KOPT-K1 (cell line): ENCODE data around the gene LYSMD2.

Experiments used
- H3K27ac ChIP-seq: fragments of 200-600 bp; sonication (generic); 2 replicates; pipeline ENCODE4 v1.5.1; 2016; ENCODE audit warnings: antibody characterized with exemption, mild to moderate bottlenecking, low read depth, low read length; ENCODE audit not compliant: poor library complexity, severe bottlenecking
- H3K36me3 ChIP-seq: fragments of 200-600 bp; sonication (generic); 2 replicates; pipeline ENCODE4 v1.5.1; 2017; ENCODE audit warnings: antibody characterized with exemption, mild to moderate bottlenecking, low read length, moderate library complexity; ENCODE audit not compliant: insufficient read depth
- H3K9me3 ChIP-seq: fragments of 200-600 bp; sonication (generic); 2 replicates; pipeline ENCODE4 v1.5.1; 2017; ENCODE audit warnings: antibody characterized with exemption, low read length, mild to moderate bottlenecking; ENCODE audit not compliant: insufficient read depth, poor library complexity, severe bottlenecking

Gene LYSMD2

DNA sequence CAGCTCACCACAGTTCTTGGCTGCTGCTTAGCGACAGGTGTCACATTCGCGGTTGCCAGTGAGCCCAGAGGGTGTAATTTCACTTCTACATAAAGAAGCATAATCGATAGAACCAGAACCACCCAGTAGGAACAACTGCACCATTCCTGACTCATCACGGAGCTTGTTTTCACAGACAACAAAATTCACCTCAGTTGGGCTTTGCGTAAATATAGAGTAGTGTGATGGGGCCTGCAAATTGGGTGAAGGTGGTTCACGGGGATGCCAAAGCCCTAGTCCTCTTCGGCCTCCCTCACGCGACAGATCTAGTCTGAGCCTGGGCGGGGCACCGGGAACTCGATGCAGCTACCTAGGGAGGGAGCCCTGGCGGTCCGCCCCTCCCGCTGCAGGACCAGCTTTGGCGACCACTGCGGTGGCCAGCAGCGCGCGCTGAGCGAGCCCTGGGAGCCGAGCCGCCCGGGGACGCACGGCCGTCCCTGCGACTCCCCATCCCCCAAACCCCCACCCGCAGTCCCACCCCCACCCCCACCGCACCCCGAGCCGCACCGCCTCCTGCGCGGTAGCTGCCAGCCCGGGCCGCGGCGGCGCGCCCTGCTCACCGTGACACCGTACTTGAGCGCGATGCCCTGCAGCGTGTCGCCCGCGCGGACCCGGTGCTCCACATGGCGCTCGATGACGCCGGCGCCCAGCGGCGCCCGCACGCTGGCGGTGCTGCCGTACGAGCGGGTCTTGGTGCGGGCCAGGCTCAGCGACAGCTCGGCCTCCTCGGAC is 519 bp downstream of the LYSMD2 start:
- H3K27ac ChIP-seq: peak overlapping the region; percentile 83
- no peaks in the 10 kb centered on the region for H3K36me3 ChIP-seq
- no peaks in the 10 kb centered on the region for H3K9me3 ChIP-seq

- Histone ChIP-seq H3K9me3 (no peaks in the 10 kb centered on the region), H3K27ac (peak overlapping the region; percentile 83), H3K36me3 (no peaks in the 10 kb centered on the region)
Measured at GRCh38 chr15:51736069-51736468, 1.4 kb downstream of the LYSMD2 start.

DNA sequence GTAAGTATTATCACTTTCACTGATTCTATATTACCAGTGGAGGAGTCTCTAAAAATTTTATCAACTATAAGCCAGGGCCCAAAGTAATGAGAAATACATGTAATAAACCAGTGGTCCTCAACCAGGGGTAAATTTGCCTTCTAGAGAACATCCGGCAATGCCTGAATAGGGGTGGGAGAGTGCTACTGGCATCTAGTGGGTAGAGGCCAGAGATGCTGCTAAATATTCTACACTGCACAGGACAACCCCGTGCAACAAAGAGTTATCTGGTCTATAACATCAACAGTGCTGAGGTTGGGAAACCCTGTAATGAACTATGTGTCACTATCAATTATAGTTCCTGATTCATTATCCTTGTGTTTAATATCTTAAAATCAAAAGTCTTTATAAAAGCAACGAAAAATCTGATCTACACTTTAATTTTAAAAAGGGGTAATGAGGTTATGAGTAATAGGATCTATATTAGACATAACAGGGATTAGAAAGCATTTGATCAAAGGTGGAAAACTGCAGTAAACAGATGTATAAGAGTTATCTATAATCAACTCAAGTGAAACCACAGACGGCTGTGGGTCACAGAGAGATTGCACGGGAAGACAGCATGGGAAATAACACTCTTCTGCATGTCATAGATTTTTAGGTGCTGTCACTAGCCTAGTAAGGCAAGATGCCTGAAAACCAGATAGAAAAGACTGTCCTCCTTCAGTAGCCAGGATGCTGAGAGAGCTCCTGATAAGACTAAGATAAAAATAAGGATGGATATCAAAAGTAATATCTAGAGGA is 2.0 kb downstream of the LYSMD2 start:
- Histone ChIP-seq H3K9me3 (no peaks in the 10 kb centered on the region), H3K36me3 (0 out of 2 replicates have a peak, but pooled peaks cover 1% of the 10 kb centered on the region), H3K27ac (peak overlapping the region; percentile 83)

GRCh38 chr15:51732646-51733045 is 4.8 kb downstream of the LYSMD2 start:
- Histone ChIP-seq H3K9me3 (no peaks in the 10 kb centered on the region), H3K27ac (peak overlapping the region; percentile 93), H3K36me3 (0 out of 2 replicates have a peak, but pooled peaks cover 9% of the 10 kb centered on the region)

DNA sequence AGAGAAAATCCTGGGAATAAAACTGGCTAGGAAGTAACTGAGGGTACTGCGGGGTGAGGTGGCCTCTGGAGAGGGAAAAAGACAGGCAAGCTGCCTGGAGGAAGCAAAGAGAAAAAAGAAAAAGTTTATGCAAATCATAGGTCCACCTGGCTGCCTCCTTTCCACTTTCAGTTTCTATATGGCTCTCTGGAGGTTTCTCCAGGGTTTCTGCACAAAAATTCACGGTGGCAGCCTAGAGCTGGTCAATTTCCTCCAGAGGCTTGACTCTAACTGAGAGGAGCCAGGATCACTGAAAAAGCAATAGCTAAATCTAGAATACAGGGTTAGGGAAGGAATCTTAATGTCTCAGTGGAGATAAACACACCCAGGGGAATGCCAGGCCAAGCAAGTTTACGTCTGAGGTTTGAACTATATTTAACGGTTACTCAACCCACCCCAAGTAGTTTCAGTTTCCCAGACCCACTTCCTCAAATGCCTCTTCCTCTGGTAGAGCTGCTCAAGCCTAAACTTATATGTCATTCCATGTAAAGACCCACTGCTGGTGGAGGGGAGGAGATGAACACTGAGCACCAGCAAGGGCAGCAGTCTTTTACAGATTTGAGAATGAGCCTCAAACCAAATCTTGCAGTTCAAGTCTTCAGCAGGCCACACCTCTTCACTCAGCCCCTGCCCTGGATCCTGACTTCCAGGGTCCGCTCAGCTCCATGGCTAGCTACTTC is 5.7 kb downstream of the LYSMD2 start:
- Histone ChIP-seq H3K9me3 (no peaks in the 10 kb centered on the region), H3K27ac (peak overlapping the region; percentile 93), H3K36me3 (0 out of 2 replicates have a peak, but pooled peaks cover 9% of the 10 kb centered on the region)

DNA sequence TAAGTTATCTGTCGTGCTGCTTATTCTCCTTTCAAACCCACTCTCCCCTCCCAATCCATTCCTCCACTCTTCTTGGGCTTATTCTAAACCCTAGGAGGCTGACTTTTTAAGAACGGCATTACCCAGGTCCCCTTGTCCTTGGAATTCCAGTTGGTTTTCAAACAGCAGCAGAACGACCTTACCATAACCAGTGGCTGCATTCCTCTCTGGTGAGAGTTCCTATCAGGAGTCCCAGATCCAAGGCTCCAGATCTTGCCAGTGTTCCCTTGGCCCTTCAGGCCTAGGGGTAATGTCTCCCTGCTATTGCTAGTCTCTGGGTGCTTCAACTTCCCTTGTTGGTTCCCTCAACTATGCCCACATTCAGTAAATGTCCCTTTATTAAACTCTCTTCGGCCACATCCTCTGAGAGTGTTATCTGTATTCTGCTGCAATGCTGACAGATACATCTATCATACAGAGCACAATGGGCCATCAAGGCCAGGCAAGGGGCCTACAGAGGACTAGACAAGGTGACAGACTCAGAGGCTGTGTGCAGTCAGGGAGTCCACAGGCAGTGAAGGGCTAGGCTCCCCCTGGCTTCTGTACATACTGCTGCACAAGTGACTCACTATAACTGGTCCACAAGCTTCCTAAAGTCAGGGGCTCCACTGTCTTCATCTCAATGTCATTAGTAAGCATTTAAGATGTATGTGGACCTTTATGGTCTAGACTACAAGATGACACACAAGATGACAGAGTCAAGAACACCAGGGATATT is 10.1 kb downstream of the LYSMD2 start:
- Histone ChIP-seq H3K9me3 (no peaks in the 10 kb centered on the region), H3K36me3 (peaks cover 22% of the 10 kb centered on the region), H3K27ac (no peak overlapping the region)

DNA sequence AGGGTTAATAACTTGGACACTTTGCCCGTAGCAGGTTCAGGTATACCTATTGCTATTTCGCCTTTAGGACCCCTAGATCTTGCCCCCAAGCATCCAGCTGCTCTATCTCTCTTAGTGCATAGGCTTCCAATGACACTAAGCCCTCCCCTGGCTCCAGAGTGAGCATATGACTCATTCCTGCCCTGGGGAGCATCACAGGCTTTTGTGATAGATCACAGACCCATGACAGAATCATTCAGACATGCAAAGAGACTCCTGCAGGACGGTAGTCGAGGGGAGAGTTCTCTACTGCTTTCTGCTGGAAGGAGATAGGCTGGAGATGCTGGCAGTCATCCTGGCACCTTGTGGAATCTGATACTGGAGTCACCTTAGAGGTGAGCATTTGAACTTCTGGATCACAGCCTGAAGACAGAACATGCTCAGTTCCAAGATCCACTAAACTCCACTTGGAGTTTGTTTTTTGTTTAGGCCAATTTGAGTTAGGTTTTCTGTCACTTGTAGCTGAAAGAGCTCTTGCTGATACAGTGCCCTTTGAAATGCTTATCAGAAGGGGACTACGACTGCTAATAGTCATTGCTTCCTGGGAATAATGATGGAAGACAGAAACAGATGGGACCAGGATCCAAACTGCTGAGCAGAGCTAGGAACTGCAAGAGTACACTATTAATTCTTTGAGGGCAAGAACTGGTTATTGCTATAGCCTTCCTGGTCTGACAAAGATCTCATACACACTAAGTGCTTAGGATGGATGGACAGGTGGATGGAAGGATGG is 11.0 kb downstream of the LYSMD2 start:
- Histone ChIP-seq H3K27ac (no peak overlapping the region), H3K36me3 (peaks cover 31% of the 10 kb centered on the region), H3K9me3 (no peaks in the 10 kb centered on the region)

DNA sequence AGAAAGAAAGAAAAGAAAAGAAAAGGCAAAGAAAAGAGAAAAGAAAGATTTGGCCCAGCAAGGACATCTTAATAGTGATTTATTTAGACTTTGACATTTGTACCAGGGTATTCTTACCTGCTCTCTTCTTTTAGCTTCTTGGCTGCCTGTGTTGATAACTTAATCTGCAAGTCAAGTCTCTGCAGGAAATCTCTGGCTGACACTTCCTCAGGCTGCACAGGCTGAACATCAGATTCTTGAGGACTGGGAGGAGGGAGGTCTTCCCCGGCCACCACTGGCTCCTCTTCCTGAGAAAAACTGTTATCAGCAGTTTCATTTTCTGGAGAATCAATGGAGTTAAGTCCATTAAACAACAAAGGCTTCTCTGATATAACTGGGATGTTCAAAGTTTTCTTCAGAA is 12.8 kb downstream of the LYSMD2 start:
- Histone ChIP-seq H3K36me3 (peaks cover 33% of the 10 kb centered on the region), H3K9me3 (no peaks in the 10 kb centered on the region), H3K27ac (no peak overlapping the region)

GRCh38 chr15:51724199-51724598 is 13.3 kb downstream of the LYSMD2 start:
- no peaks in the 10 kb centered on the region for H3K9me3 ChIP-seq
- no peak overlapping the region for H3K27ac ChIP-seq

GRCh38 chr15:51721199-51721960 is 16.1 kb downstream of the LYSMD2 start:
- Histone ChIP-seq H3K27ac (no peak overlapping the region), H3K9me3 (no peaks in the 10 kb centered on the region), H3K36me3 (peaks cover 32% of the 10 kb centered on the region)

More at GRCh38 chr15:51724199-51724598, 13.3 kb downstream of the LYSMD2 start:
- H3K36me3 ChIP-seq: peaks cover 32% of the 10 kb centered on the region

DNA sequence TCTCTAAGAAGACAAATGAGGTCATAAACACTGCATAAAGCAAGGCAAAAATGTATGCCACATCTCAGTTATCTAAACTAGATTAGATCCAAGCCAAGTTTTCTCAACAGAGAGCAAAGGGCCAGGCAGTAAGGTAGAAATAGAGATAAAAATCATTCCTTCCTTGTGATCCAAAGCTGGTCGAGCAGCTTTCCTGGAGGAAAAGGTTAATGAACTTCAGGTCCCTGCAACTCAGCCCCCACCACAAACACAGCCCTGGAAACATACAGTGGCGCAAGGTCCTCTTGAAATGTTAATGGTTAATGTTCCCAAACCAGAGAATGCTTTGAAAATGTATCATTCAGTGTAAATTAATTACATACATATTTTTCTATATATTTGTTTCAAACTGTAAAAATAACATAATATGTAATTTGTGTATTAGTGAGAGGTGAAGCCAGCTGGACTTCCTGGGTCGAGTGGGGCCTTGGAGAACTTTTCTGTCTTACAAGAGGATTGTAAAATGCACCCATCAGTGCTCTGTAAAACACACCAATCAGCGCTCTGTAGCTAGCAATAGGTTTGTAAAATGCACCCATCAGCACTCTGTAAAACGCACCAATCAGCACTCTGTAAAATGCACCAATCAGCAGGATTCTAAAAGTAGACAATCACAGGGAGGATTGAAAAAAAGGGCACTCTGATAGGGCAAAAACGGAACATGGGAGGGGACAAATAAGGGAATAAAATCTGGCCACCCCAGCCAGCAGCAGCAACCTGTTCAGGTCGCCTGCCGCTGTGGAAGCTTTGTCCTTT is 17.1 kb downstream of the LYSMD2 start:
- no peak overlapping the region for H3K27ac ChIP-seq
- no peaks in the 10 kb centered on the region for H3K9me3 ChIP-seq
- peaks cover 32% of the 10 kb centered on the region for H3K36me3 ChIP-seq

GRCh38 chr15:51718746-51719145 is 18.7 kb downstream of the LYSMD2 start:
- H3K36me3 ChIP-seq: peaks cover 24% of the 10 kb centered on the region
- no peaks in the 10 kb centered on the region for H3K9me3 ChIP-seq
- no peak overlapping the region for H3K27ac ChIP-seq

DNA sequence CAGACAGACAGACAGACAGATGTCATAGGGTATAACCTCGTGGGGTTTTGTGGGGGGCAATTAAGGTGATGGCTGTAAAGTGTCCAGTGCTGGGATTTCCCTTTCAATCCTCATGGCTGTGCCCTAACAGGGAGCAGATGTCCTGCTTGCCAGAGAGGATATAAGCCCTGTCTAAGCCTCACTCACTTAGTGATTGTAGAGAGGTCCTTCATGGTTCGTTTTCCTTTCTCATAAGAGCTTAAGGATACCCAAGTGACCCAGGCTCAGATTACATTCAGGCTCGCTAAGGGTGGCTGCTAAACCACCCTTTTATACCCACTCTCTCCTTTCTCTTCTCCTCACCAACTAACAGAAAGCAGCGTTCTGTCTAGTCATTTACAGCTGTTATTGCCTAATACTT is 19.2 kb downstream of the LYSMD2 start:
- H3K36me3 ChIP-seq: peaks cover 20% of the 10 kb centered on the region
- H3K27ac ChIP-seq: no peak overlapping the region
- no peaks in the 10 kb centered on the region for H3K9me3 ChIP-seq
